Trophoblast cell (in vitro differentiated cells and primary cell): ENCODE results near the gene B3GAT1.

Experiments
- DNase-seq, 2 donors: peaks; one replicate each; pipeline ENCODE4 v3.0.0-alpha.2; 2016
- H2AFZ ChIP-seq: 2 replicates; pipeline ENCODE4 v1.6.1; 2013; ENCODE audit warnings: low read length, moderate library complexity, mild to moderate bottlenecking; ENCODE audit not compliant: insufficient read depth, poor library complexity
- H2AK5ac ChIP-seq: 2 replicates; pipeline ENCODE4 v1.6.1; 2013; ENCODE audit warnings: mild to moderate bottlenecking, low read length
- H2BK120ac ChIP-seq: 2 replicates; pipeline ENCODE4 v1.6.1; 2013; ENCODE audit warnings: low read length, mild to moderate bottlenecking, moderate library complexity; ENCODE audit not compliant: insufficient read depth, poor library complexity
- H2BK12ac ChIP-seq: 2 replicates; pipeline ENCODE4 v1.6.1; 2013; ENCODE audit warnings: mild to moderate bottlenecking, low read length, moderate library complexity
- H2BK5ac ChIP-seq: 2 replicates; pipeline ENCODE4 v1.6.1; 2013; ENCODE audit warnings: low read length, low read depth, moderate library complexity, mild to moderate bottlenecking; ENCODE audit not compliant: poor library complexity
- H3K14ac ChIP-seq: 2 replicates; pipeline ENCODE4 v1.6.1; 2013; ENCODE audit warnings: mild to moderate bottlenecking, low read length
- H3K18ac ChIP-seq: 2 replicates; pipeline ENCODE4 v1.6.1; 2013; ENCODE audit warnings: mild to moderate bottlenecking, low read length
- H3K23ac ChIP-seq: 2 replicates; pipeline ENCODE4 v1.6.1; 2013; ENCODE audit warnings: low read length
- H3K27ac ChIP-seq: 2 replicates; pipeline ENCODE4 v1.5.1; 2013; ENCODE audit warnings: low read depth, mild to moderate bottlenecking, inconsistent platforms, low read length, moderate library complexity
- H3K27me3 ChIP-seq: 2 replicates; pipeline ENCODE4 v1.6.1; 2013; ENCODE audit warnings: inconsistent platforms, mild to moderate bottlenecking, low read length, moderate library complexity; ENCODE audit not compliant: insufficient read depth
- H3K36me3 ChIP-seq, 2 experiments: 1 replicate in 1 of 2; 2 replicates in 1 of 2; pipeline ENCODE4 v1.6.1; 2013; ENCODE audit warnings: low read length in 2 of 2, mild to moderate bottlenecking in 2 of 2, moderate library complexity in 1 of 2; ENCODE audit not compliant: insufficient read depth in 2 of 2, control insufficient read depth in 1 of 2
- H3K4ac ChIP-seq: 2 replicates; pipeline ENCODE4 v1.6.1; 2013; ENCODE audit warnings: low read depth, mild to moderate bottlenecking, low read length, moderate library complexity
- H3K4me1 ChIP-seq, 2 experiments: 1 replicate in 1 of 2; 2 replicates in 1 of 2; pipeline ENCODE4 v1.6.1; 2013; ENCODE audit warnings: low read length in 2 of 2, mild to moderate bottlenecking in 2 of 2, moderate library complexity in 1 of 2; ENCODE audit not compliant: insufficient read depth in 2 of 2, control insufficient read depth in 1 of 2
- H3K4me2 ChIP-seq: 2 replicates; pipeline ENCODE4 v1.6.1; 2013; ENCODE audit warnings: inconsistent platforms, mild to moderate bottlenecking, low read length, moderate library complexity
- H3K4me3 ChIP-seq: 2 replicates; pipeline ENCODE4 v1.5.1; 2013; ENCODE audit warnings: mild to moderate bottlenecking, low read depth, low read length, inconsistent platforms
- H3K79me1 ChIP-seq: one replicate; pipeline ENCODE4 v1.6.1; 2013; ENCODE audit warnings: low read length
- H3K79me2 ChIP-seq: 2 replicates; pipeline ENCODE4 v1.6.1; 2013; ENCODE audit warnings: low read length, mild to moderate bottlenecking; ENCODE audit not compliant: control insufficient read depth, insufficient read depth, poor library complexity
- H3K9ac ChIP-seq: 2 replicates; pipeline ENCODE4 v1.6.1; 2013; ENCODE audit warnings: mild to moderate bottlenecking, low read length
- H3K9me3 ChIP-seq: 2 replicates; pipeline ENCODE4 v1.6.1; 2013; ENCODE audit warnings: low read depth, mild to moderate bottlenecking, control low read depth, inconsistent platforms, low read length; ENCODE audit not compliant: insufficient read depth
- H4K12ac ChIP-seq: 2 replicates; pipeline ENCODE4 v1.6.1; 2013; ENCODE audit warnings: low read depth, mild to moderate bottlenecking, low read length, moderate library complexity
- H4K8ac ChIP-seq: 2 replicates; pipeline ENCODE4 v1.6.1; 2013; ENCODE audit warnings: low read depth, mild to moderate bottlenecking, low read length, moderate library complexity
- H4K91ac ChIP-seq: one replicate; pipeline ENCODE4 v1.6.1; 2013; ENCODE audit warnings: low read depth, mild to moderate bottlenecking, low read length, moderate library complexity
- WGBS: extraction: QIAGEN DNeasy Blood & Tissue Kit; methylation state at CpG from one replicate; pipeline ENCODE4 v1.1.7; 2013; ENCODE audit warnings: missing lambda C conversion rate; ENCODE audit not compliant: insufficient read length, insufficient coverage; ENCODE audit errors: extremely low coverage; 5-methylcytosine and 5-hydroxymethylcytosine counted together

B3GAT1 gene

DNA sequence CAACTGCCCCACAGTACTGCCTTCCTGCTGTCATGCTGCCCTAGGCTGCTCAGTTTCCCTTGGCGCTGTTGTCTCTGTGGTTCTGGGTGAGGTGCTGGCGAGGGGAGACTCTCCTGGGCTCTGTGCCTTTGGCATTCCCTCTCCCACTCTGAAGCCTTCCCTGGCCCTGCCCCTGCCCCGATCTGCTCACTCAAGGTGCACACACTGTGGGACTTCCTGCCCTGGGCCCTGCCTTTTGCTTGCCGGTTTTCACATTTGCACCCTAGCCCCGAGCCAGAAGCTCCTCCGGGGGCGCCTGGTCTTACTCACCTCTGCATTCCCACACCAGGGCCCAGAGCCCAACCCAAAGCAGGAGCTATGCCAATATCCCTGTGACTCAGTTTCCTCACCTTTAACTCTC is 12.0 kb downstream of the B3GAT1 start:
- Histone ChIP-seq H3K79me1 (no peaks in the 10 kb centered on the region), H3K14ac (no peak overlapping the region), H3K9me3 (no peaks in the 10 kb centered on the region), H2BK5ac (no peak overlapping the region), H4K91ac (no peak overlapping the region), H2AFZ (no peak overlapping the region), H3K4me2 (no peak overlapping the region), H4K8ac (no peak overlapping the region), H3K36me3 (no peaks in the 10 kb centered on the region), H3K4ac (no peak overlapping the region), H3K18ac (no peak overlapping the region), H3K4me1 (no peaks in the 10 kb centered on the region), H2BK12ac (no peak overlapping the region), H3K4me3 (no peak overlapping the region), H2BK120ac (no peak overlapping the region), H3K23ac (no peak overlapping the region), H3K27me3 (no peaks in the 10 kb centered on the region), H3K79me2 (no peaks in the 10 kb centered on the region), H2AK5ac (no peak overlapping the region), H4K12ac (no peak overlapping the region), H3K27ac (no peak overlapping the region), H3K9ac (no peak overlapping the region)
- no CpG with 5 or more reads among the region's 7 CpGs for WGBS
- DNase-seq = no peak

DNA sequence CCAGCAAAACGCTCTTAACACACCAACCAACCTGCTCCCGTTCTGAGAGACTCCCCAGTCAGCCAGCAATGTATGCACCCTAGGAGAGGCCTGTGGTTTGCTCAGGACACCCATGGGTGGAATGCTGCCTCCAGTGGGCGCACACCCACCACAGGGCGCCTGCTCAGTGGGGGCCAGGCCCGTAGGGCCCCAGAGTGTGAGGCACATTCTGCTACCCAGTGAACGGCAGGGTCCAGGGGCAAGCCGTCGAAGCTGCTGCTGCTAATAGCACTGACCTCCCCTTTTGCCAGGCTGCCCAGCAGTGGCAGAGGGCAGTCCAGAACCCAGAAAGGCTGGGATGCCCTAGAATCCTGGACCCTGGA is 12.8 kb downstream of the B3GAT1 start:
- H3K4ac ChIP-seq = no peak overlapping the region

DNA sequence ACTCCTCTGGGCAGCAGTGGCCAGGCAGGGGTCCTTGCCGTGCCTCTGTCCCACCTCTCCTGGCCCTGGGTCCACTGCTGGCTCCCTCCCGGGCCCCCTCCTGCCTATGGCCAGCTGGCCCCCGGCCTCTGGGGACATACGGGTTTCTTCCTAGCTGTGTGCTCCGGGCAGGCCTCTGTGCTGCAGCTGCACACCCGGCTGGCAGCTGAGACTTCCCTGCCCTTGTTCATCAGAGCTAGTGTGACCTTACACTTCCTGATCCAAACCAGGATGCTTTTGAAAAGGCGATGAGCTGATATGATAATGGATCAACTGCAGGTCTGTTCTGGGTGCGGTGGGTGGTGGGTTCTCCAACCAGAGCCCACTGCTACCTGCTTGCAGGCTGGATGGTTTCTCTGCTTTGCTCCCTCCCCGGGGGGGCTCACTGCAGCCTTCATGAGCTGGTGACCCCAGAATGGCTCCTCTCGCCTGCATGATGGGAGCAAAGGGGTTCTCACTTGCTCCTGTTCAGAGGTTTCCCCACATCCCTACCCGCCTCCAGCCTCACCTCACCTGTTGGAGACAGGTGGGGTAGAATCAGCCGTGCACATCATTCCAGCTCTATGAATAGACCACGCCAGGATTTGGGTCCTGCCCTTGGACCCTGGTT is 13.3 kb downstream of the B3GAT1 start:
- no peak overlapping the region for H4K12ac ChIP-seq
- H4K91ac ChIP-seq = no peak overlapping the region
- no peaks in the 10 kb centered on the region for H3K36me3 ChIP-seq
- no peak overlapping the region for H2BK5ac ChIP-seq
- H3K79me2 ChIP-seq = no peaks in the 10 kb centered on the region
- H2BK120ac ChIP-seq = no peak overlapping the region
- no peak overlapping the region for H3K18ac ChIP-seq
- H3K79me1 ChIP-seq = no peaks in the 10 kb centered on the region
- no peak overlapping the region for H3K4me3 ChIP-seq
- H2AFZ ChIP-seq = no peak overlapping the region
- DNase-seq = no peak
- no peak overlapping the region for H3K14ac ChIP-seq
- no peak overlapping the region for H3K23ac ChIP-seq
- H4K8ac ChIP-seq = no peak overlapping the region
- H2AK5ac ChIP-seq = no peak overlapping the region
- H3K27ac ChIP-seq = no peak overlapping the region
- H3K4ac ChIP-seq = no peak overlapping the region
- no peak overlapping the region for H3K9ac ChIP-seq
- no peaks in the 10 kb centered on the region for H3K9me3 ChIP-seq
- no peaks in the 10 kb centered on the region for H3K27me3 ChIP-seq
- no peaks in the 10 kb centered on the region for H3K4me1 ChIP-seq
- no peak overlapping the region for H3K4me2 ChIP-seq
- H2BK12ac ChIP-seq = no peak overlapping the region
- WGBS = no CpG with 5 or more reads among the region's 13 CpGs

More for the DNA sequence above, 12.8 kb downstream of the B3GAT1 start:
- Histone ChIP-seq H3K14ac (no peak overlapping the region), H3K4me1 (no peaks in the 10 kb centered on the region), H3K18ac (no peak overlapping the region), H4K8ac (no peak overlapping the region), H2BK5ac (no peak overlapping the region), H3K36me3 (no peaks in the 10 kb centered on the region), H3K79me2 (no peaks in the 10 kb centered on the region), H3K79me1 (no peaks in the 10 kb centered on the region), H4K12ac (no peak overlapping the region), H2BK120ac (no peak overlapping the region), H4K91ac (no peak overlapping the region), H2AK5ac (no peak overlapping the region), H3K23ac (no peak overlapping the region), H3K9me3 (no peaks in the 10 kb centered on the region), H3K27ac (no peak overlapping the region), H2BK12ac (no peak overlapping the region), H3K27me3 (no peaks in the 10 kb centered on the region), H3K4me2 (no peak overlapping the region), H3K9ac (no peak overlapping the region), H3K4me3 (no peak overlapping the region), H2AFZ (no peak overlapping the region)
- DNase-seq = no peak
- WGBS = no CpG with 5 or more reads among the region's 8 CpGs

DNA sequence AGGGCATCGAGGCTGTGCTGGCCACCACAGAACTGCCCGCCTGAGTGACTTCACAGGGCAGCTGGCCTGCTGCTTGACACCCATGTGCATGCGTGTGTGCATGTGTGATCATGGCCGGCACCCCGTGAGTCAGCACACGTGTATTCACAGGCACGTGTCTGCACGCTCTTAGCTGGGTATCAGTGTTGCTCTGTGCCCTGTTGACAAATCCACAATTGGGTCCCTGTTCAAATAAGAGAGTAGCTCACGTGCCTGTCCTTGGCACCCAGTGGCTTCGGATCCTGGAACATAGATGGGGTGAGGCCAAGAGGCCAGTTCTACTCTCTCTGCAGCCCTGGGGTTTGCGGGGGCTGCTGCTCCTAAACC is 14.0 kb downstream of the B3GAT1 start:
- no peak for DNase-seq
- Histone ChIP-seq H2BK120ac (no peak overlapping the region), H3K36me3 (no peaks in the 10 kb centered on the region), H4K8ac (no peak overlapping the region), H3K27me3 (no peaks in the 10 kb centered on the region), H3K4me2 (no peak overlapping the region), H3K79me2 (no peaks in the 10 kb centered on the region), H3K23ac (no peak overlapping the region), H3K27ac (no peak overlapping the region), H2AFZ (no peak overlapping the region), H4K91ac (no peak overlapping the region), H3K14ac (no peak overlapping the region), H3K4me3 (no peak overlapping the region), H3K9me3 (no peaks in the 10 kb centered on the region), H3K4ac (no peak overlapping the region), H3K18ac (no peak overlapping the region), H3K79me1 (no peaks in the 10 kb centered on the region), H2BK12ac (no peak overlapping the region), H2AK5ac (no peak overlapping the region), H4K12ac (no peak overlapping the region), H3K4me1 (no peaks in the 10 kb centered on the region), H2BK5ac (no peak overlapping the region), H3K9ac (no peak overlapping the region)
- no CpG with 5 or more reads among the region's 11 CpGs for WGBS
